Activated B cell treated with CpG ODN at 0.5 μM for 24 hours (primary cell): ENCODE results near the gene MCRIP2. TPM values are rescaled to one million over a fixed set of nuclear protein-coding genes. Genes with fewer than 3 reads are reported as not detected.

Experiments
- ATAC-seq: fragments of 200-7000 bp; cut with Tn5 transposase; one replicate; pipeline ENCODE4 v1.10.0; 2021; ENCODE audit warnings: low read depth, mild to moderate bottlenecking, moderate library complexity
- CTCF ChIA-PET: fragments of 350-600 bp; sonication (Branson Sonifier 250); formaldehyde crosslinking; loops from one replicate; lab custom pipeline; 2021; ENCODE audit warnings: antibody characterized with exemption; lab: Charles Lee
- POLR2A ChIA-PET: fragments of 350-600 bp; sonication (Branson Sonifier 250); formaldehyde crosslinking; loops from one replicate; lab custom pipeline; 2021; ENCODE audit warnings: antibody characterized with exemption; lab: Charles Lee
- DNase-seq: peaks from one replicate; pipeline ENCODE4 v3.0.0; 2022
- H3K27ac Mint-ChIP-seq: one replicate; pipeline ENCODE4 v1.8.0; 2020; ENCODE audit warnings: mixed read lengths
- H3K27me3 Mint-ChIP-seq: one replicate; pipeline ENCODE4 v1.8.0; 2021; ENCODE audit warnings: mixed read lengths
- H3K36me3 Mint-ChIP-seq: one replicate; pipeline ENCODE4 v1.8.0; 2021; ENCODE audit warnings: low read depth, mixed read lengths
- H3K4me1 Mint-ChIP-seq: one replicate; pipeline ENCODE4 v1.8.0; 2021; ENCODE audit warnings: mixed read lengths
- H3K4me3 Mint-ChIP-seq: one replicate; pipeline ENCODE4 v1.8.0; 2020; ENCODE audit warnings: mild to moderate bottlenecking, mixed read lengths
- H3K9me3 Mint-ChIP-seq: one replicate; pipeline ENCODE4 v1.8.0; 2020; ENCODE audit warnings: mixed read lengths
- CTCF ChIP-seq: fragments of 200-600 bp; IDR thresholded peaks from one replicate; pipeline ENCODE4 v1.8.0; 2022; ENCODE audit warnings: antibody characterized with exemption, mild to moderate bottlenecking
- intact Hi-C: fragments of 100-400 bp; cut with micrococcal nuclease; formaldehyde crosslinking; loops from one replicate; pipeline ENCODE4 v1.15.1; 2024
- total RNA-seq: library from RNA; stranded (reverse); gene quantifications from 2 replicates; pipeline ENCODE4 v1.2.3, GENCODE V29; 2022

The MCRIP2 gene
- total RNA-seq, 1 donor from 2014 or later = 38.9 TPM

GRCh38 chr16:676565-676902, 34.9 kb downstream of the MCRIP2 start:
- Mint-ChIP-seq H3K4me1 (peaks cover 22% of the 10 kb centered on the region), H3K4me3 (no peak overlapping the region), H3K27ac (no peak overlapping the region), H3K27me3 (peaks cover 9% of the 10 kb centered on the region), H3K9me3 (no peaks in the 10 kb centered on the region), H3K36me3 (peaks cover 25% of the 10 kb centered on the region)
- ATAC-seq (no peak), DNase-seq (no peak)
- ChIA-PET POLR2A (interaction anchor here (0.6 to 2.4 kb wide), 4 partner anchors 9 to 130 kb away, joined by 3 to 12 read pairs (median 4); partner anchors contain the start of genes RHOT2 and WDR24), CTCF (no interaction called here)
- TF ChIP-seq CTCF = no peak
- intact Hi-C loops = no loop called here

GRCh38 chr16:676913-677312, 35.3 kb downstream of the MCRIP2 start:
- H3K36me3 Mint-ChIP-seq = peaks cover 25% of the 10 kb centered on the region
- H3K4me3 Mint-ChIP-seq = no peak overlapping the region
- no peak overlapping the region for H3K27ac Mint-ChIP-seq
- ATAC-seq (no peak), DNase-seq (no peak)
- no peak for TF ChIP-seq CTCF
- peaks cover 26% of the 10 kb centered on the region for H3K4me1 Mint-ChIP-seq
- peaks cover 9% of the 10 kb centered on the region for H3K27me3 Mint-ChIP-seq
- intact Hi-C loops = no loop called here
- H3K9me3 Mint-ChIP-seq = no peaks in the 10 kb centered on the region
- POLR2A ChIA-PET = interaction anchor here (1.1 to 2.4 kb wide), 2 partner anchors 9 to 13 kb away, joined by 4 to 12 read pairs; partner anchors contain the start of genes RHOT2 and WDR24
- CTCF ChIA-PET = no interaction called here

- Mint-ChIP-seq H3K27me3 (peaks cover 9% of the 10 kb centered on the region), H3K9me3 (no peaks in the 10 kb centered on the region), H3K4me3 (no peak overlapping the region), H3K36me3 (peaks cover 27% of the 10 kb centered on the region), H3K4me1 (peaks cover 32% of the 10 kb centered on the region), H3K27ac (no peak overlapping the region)
- ChIA-PET CTCF (interaction anchor here (1.2 kb wide), 1 partner anchor 10 kb away, joined by 3 read pairs; the partner anchor contains the start of gene RHOT2), POLR2A (no interaction called here)
- TF ChIP-seq CTCF = no peak
- intact Hi-C loops = loop anchor here (2.0 kb wide), 1 partner anchor 17 kb away; no protein-coding TSS in a partner anchor
- ATAC-seq = no peak
- no peak for DNase-seq
Measured at GRCh38 chr16:677316-678190, 35.9 kb downstream of the MCRIP2 start.

- H3K36me3 Mint-ChIP-seq = peaks cover 25% of the 10 kb centered on the region
- ChIA-PET POLR2A (interaction anchor here (3.9 to 4.5 kb wide), 2 partner anchors 9 to 12 kb away, joined by 31 to 41 read pairs; partner anchors contain the start of genes RHOT2 and WDR24), CTCF (interaction anchor here (1.2 kb wide), 1 partner anchor 11 kb away, joined by 3 read pairs; the partner anchor contains the start of gene RHOT2)
- no peaks in the 10 kb centered on the region for H3K9me3 Mint-ChIP-seq
- no peak overlapping the region for H3K4me3 Mint-ChIP-seq
- ATAC-seq (no peak), DNase-seq (no peak)
- peaks cover 9% of the 10 kb centered on the region for H3K27me3 Mint-ChIP-seq
- intact Hi-C loops = loop anchor here (2.0 kb wide), 1 partner anchor 18 kb away; no protein-coding TSS in a partner anchor
- H3K4me1 Mint-ChIP-seq = peaks cover 39% of the 10 kb centered on the region
- TF ChIP-seq CTCF = no peak
- no peak overlapping the region for H3K27ac Mint-ChIP-seq
Measured at GRCh38 chr16:678209-678857, 36.7 kb downstream of the MCRIP2 start.
